A549 (cell line): ENCODE measurements around the gene IGSF22.

Source experiments
- CEBPB ChIP-seq, 2 experiments: fragments of >200 bp in 1 of 2; sonication (Bioruptor Twin) in 1 of 2; formaldehyde crosslinking in 1 of 2; IDR thresholded peaks; 2 replicates each; pipeline ENCODE4 v1.6.1; 2012 to 2016
- CTCF ChIP-seq: fragments of >200 bp; sonication (Bioruptor Twin); formaldehyde crosslinking; IDR thresholded peaks from 3 replicates; pipeline ENCODE4 v1.5.1; 2016
- MAX ChIP-seq: IDR thresholded peaks from 2 replicates; pipeline ENCODE4 v1.6.1; 2012
- POLR2A ChIP-seq: IDR thresholded peaks from 2 replicates; pipeline ENCODE4 v1.6.1; 2012; ENCODE audit warnings: mild to moderate bottlenecking, low read length
- POLR2AphosphoS2 ChIP-seq: conservative IDR thresholded peaks from 2 replicates; pipeline ENCODE4 v1.6.1; 2012; ENCODE audit warnings: low read length, improper control_type of control experiment, inconsistent platforms
- RCOR1 ChIP-seq: fragments of 150-350 bp; IDR thresholded peaks from 2 replicates; pipeline ENCODE4 v1.6.1; 2014; ENCODE audit warnings: antibody characterized with exemption, low read length, low read depth
- TP53 ChIP-seq: fragments of 250-450 bp; sonication (Bioruptor Pico); IDR thresholded peaks from 2 replicates; pipeline ENCODE4 v1.5.0; 2021; ENCODE audit warnings: mild to moderate bottlenecking, moderate library complexity

GRCh38 chr11:18750944-18751343 is 25.0 kb upstream of the IGSF22 start:
- TF ChIP-seq CTCF: no peak
- TF ChIP-seq POLR2AphosphoS2: no peak
- no peak for TF ChIP-seq POLR2A
- TF ChIP-seq RCOR1: no peak
- no peak for TF ChIP-seq MAX
- TF ChIP-seq TP53: no peak
- no peak for TF ChIP-seq CEBPB (IDR thresholded peaks at IDR 0.05)
